ENCODE measurements around the gene NME1. TPM values are rescaled to one million over a fixed set of nuclear protein-coding genes. Genes with fewer than 3 reads are reported as not detected.

Gene NME1
- total RNA-seq, result 52.6 TPM

GRCh38 chr17:51153210-51154072 is at the start of gene NME1:
NME1 (plus strand) TSS chr17:51153559; CDS start chr17:51155655, 2,096 bp downstream.

GRCh38 chr17:51120739-51121619 is 32.4 kb upstream of the NME1 start, which contains the start of gene SPAG9:
SPAG9 (minus strand) TSS chr17:51120868; CDS start chr17:51120656, 212 bp downstream.

GRCh38 chr17:51166198-51166986 is 13.0 kb downstream of the NME1 start, which contains the start of gene NME2:
NME2 (plus strand) TSS chr17:51166411; CDS start chr17:51166831, 420 bp downstream.

Other genes with a start within 250 kb of the NME1 start
- 312 TPM for gene SPAG9, start 32.7 kb upstream of the NME1 start, total RNA-seq
- gene NME2, start 12.9 kb downstream of the NME1 start, total RNA-seq, result 247 TPM
- 39.4 TPM for gene MBTD1, start 106.5 kb downstream of the NME1 start, total RNA-seq
- 45.2 TPM for gene UTP18, start 107.0 kb downstream of the NME1 start, total RNA-seq

Data from diencephalon (tissue), 1 donor.